ENCODE results near the gene SORCS2. TPM values are rescaled to one million over a fixed set of nuclear protein-coding genes. Genes with fewer than 3 reads are reported as not detected.

Gene SORCS2
- total and polyA plus RNA-seq, 2 donors (not counting 1 experiment from before 2014, with no cell fraction given): not detected

DNA sequence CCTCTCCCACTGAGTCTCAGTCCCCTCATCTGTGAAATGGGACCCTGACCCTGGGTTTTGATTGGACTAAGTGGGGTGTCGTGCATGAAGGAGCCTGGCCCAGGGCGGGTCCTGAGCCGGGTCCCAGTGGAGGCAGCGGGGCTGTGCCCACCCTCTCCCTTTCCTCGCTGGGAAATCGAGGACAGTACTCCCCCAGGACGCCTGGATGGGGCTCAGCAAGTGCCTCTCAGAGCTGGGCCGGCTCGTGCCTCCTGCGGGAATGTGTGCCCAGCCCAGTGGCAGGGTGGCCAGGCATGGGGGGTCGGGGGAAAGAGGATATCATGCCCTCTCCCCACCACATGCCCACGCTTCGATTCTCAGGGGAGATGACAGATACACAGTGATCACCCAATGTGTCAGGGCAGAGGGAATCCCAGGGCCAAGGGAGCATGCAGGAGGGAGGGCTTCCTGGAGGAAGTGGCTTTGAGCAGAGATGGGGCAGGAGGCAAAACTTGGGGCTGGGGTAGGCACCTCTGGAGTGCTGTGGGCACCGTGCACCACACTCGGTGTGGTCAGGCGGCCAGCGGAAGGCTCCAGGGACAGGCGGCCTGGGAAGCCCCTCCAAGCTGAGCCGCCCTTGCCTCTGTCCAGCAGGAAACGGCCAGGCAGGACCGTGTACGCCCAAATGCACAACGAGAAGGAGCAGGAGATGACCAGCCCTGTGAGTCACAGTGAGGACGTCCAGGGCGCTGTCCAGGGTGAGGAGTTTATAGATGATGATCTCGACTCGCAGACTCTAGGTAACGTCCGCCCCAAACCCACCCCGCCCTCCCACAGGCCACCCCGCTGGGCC, 544.3 kb downstream of the SORCS2 start:
- Histone ChIP-seq H3K4me3 (ENCODE audit: control extremely low read depth in 1 of 5, extremely low read depth in 1 of 5, insufficient read depth in 1 of 5, low read depth in 2 of 5, low read length in 4 of 5) (no peak overlapping the region), H3K27ac (ENCODE audit: low read length in 2 of 2) (no peak overlapping the region), H3K27me3 (replicated peaks in 1 of 4; ENCODE audit: control extremely low read depth in 1 of 4, control insufficient read depth in 3 of 4, insufficient read depth in 4 of 4, low read length in 3 of 4) (no peaks in the 10 kb centered on the region), H3K36me3 (replicated peaks in 1 of 2; ENCODE audit: control extremely low read depth in 1 of 2, control insufficient read depth in 1 of 2, extremely low read depth in 1 of 2, insufficient read depth in 2 of 2, low read length in 1 of 2) (no peaks in the 10 kb centered on the region), H3K9me3 (ENCODE audit: control extremely low read depth in 1 of 3, control insufficient read depth in 2 of 3, insufficient read depth in 1 of 3, low read length in 2 of 3) (peaks cover 0 to 27% (median 0%) of the 10 kb centered on the region in 3 donors), H4K20me1 (ENCODE audit: control insufficient read depth, insufficient read depth, low read length, poor library complexity, severe bottlenecking) (no peaks in the 10 kb centered on the region), H3K4me1 (ENCODE audit: control insufficient read depth in 2 of 2, insufficient read depth in 2 of 2, low read length in 2 of 2) (no peaks in the 10 kb centered on the region), H3K4me2 (replicated peaks; ENCODE audit: low read depth, low read length, poor library complexity, severe bottlenecking) (no peak overlapping the region), H3K79me2 (ENCODE audit: control insufficient read depth, insufficient read depth, low read length) (no peaks in the 10 kb centered on the region), H3K9ac (ENCODE audit: low read length) (no peak overlapping the region), H2AFZ (ENCODE audit: insufficient read depth, low read depth, low read length, poor library complexity, severe bottlenecking) (no peak overlapping the region)
- no peaks in the 10 kb centered on the region for H3K9me3 Mint-ChIP-seq (ENCODE audit: insufficient read depth)
- no peak for ATAC-seq (ENCODE audit: low read depth)
- 79% methylated on average over 21 of the region's 31 CpGs for WGBS (ENCODE audit: insufficient coverage)
- no peak overlapping the region for H3K4me3 Mint-ChIP-seq
- no peak overlapping the region for H3K27ac Mint-ChIP-seq
- CTCF ChIA-PET: no interaction called here
- H3K4me1 Mint-ChIP-seq: no peaks in the 10 kb centered on the region
- TF ChIP-seq, protein P1, sequence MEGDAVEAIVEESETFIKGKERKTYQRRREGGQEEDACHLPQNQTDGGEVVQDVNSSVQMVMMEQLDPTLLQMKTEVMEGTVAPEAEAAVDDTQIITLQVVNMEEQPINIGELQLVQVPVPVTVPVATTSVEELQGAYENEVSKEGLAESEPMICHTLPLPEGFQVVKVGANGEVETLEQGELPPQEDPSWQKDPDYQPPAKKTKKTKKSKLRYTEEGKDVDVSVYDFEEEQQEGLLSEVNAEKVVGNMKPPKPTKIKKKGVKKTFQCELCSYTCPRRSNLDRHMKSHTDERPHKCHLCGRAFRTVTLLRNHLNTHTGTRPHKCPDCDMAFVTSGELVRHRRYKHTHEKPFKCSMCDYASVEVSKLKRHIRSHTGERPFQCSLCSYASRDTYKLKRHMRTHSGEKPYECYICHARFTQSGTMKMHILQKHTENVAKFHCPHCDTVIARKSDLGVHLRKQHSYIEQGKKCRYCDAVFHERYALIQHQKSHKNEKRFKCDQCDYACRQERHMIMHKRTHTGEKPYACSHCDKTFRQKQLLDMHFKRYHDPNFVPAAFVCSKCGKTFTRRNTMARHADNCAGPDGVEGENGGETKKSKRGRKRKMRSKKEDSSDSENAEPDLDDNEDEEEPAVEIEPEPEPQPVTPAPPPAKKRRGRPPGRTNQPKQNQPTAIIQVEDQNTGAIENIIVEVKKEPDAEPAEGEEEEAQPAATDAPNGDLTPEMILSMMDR (IDR thresholded peaks at IDR 0.05): no peak
- TF ChIP-seq EZH2 (IDR thresholded peaks at IDR 0.05; ENCODE audit: borderline replicate concordance, insufficient read depth, low read depth, low read length, poor library complexity, severe bottlenecking): no peak
- intact Hi-C loops (cut with micrococcal nuclease): no loop called here
- no peak for DNase-seq
- POLR2A ChIA-PET: no interaction called here
- H3K27me3 Mint-ChIP-seq: peaks cover 4% of the 10 kb centered on the region

DNA sequence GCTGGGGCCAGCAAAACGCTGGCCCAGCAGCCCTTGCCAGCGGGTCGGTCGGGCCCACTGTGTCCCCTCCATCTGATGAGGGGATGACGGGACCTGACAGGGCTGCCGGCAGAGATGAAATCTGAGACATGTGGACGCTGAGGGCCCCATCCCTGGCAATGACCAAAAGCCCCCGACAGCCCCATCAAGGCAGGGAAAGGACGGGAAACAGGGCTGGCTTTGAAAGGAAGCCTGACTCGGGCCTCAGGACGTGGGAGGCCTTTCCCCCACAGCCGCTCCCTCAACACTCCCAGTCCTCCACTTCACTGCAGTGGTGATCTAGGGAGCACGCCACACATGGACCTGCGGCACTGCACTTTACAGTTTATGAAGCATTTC, 544.9 kb downstream of the SORCS2 start:
- TF ChIP-seq EZH2 (IDR thresholded peaks at IDR 0.05; ENCODE audit: borderline replicate concordance, insufficient read depth, low read depth, low read length, poor library complexity, severe bottlenecking): no peak
- TF ChIP-seq, protein P1 (IDR thresholded peaks at IDR 0.05): no peak
- Histone ChIP-seq H3K36me3 (replicated peaks in 1 of 2; ENCODE audit: control extremely low read depth in 1 of 2, control insufficient read depth in 1 of 2, extremely low read depth in 1 of 2, insufficient read depth in 2 of 2, low read length in 1 of 2) (no peaks in the 10 kb centered on the region), H3K4me3 (ENCODE audit: control extremely low read depth in 1 of 5, extremely low read depth in 1 of 5, insufficient read depth in 1 of 5, low read depth in 2 of 5, low read length in 4 of 5) (no peak overlapping the region), H3K9me3 (ENCODE audit: control extremely low read depth in 1 of 3, control insufficient read depth in 2 of 3, insufficient read depth in 1 of 3, low read length in 2 of 3) (peaks cover 0 to 26% (median 0%) of the 10 kb centered on the region in 3 donors), H3K27ac (ENCODE audit: low read length in 2 of 2) (no peak overlapping the region), H3K79me2 (ENCODE audit: control insufficient read depth, insufficient read depth, low read length) (no peaks in the 10 kb centered on the region), H4K20me1 (ENCODE audit: control insufficient read depth, insufficient read depth, low read length, poor library complexity, severe bottlenecking) (no peaks in the 10 kb centered on the region), H3K4me2 (replicated peaks; ENCODE audit: low read depth, low read length, poor library complexity, severe bottlenecking) (no peak overlapping the region), H2AFZ (ENCODE audit: insufficient read depth, low read depth, low read length, poor library complexity, severe bottlenecking) (no peak overlapping the region), H3K9ac (ENCODE audit: low read length) (no peak overlapping the region), H3K4me1 (ENCODE audit: control insufficient read depth in 2 of 2, insufficient read depth in 2 of 2, low read length in 2 of 2) (no peaks in the 10 kb centered on the region), H3K27me3 (replicated peaks in 1 of 4; ENCODE audit: control extremely low read depth in 1 of 4, control insufficient read depth in 3 of 4, insufficient read depth in 4 of 4, low read length in 3 of 4) (no peaks in the 10 kb centered on the region)
- Mint-ChIP-seq H3K9me3 (ENCODE audit: insufficient read depth) (no peaks in the 10 kb centered on the region), H3K4me1 (no peaks in the 10 kb centered on the region), H3K4me3 (no peak overlapping the region), H3K27ac (no peak overlapping the region), H3K27me3 (no peaks in the 10 kb centered on the region)
- WGBS (ENCODE audit: insufficient coverage): 84% methylated on average over 14 of the region's 14 CpGs
- CTCF ChIA-PET: no interaction called here
- POLR2A ChIA-PET: no interaction called here
- DNase-seq: no peak
- intact Hi-C loops (cut with micrococcal nuclease): no loop called here
- ATAC-seq (ENCODE audit: low read depth): no peak
